H1 (cell line): ENCODE measurements around the gene MAP1B. TPM values are rescaled to one million over a fixed set of nuclear protein-coding genes. Genes with fewer than 3 reads are reported as not detected.
A peak's percentile ranks its signal among the peaks of the same experiment; 100 is the strongest.

Source experiments
- CTCF ChIA-PET: fragments of 300-600 bp; sonication (Branson Sonifier 250); formaldehyde crosslinking; loops from one replicate; lab custom pipeline; 2021; ENCODE audit not compliant: partially characterized antibody; lab: Charles Lee
- POLR2A ChIA-PET: fragments of 300-600 bp; sonication (Branson Sonifier 250); formaldehyde crosslinking; loops from one replicate; lab custom pipeline; 2021; ENCODE audit warnings: inconsistent platforms; ENCODE audit not compliant: partially characterized antibody; lab: Charles Lee
- DNase-seq, 2 experiments: peaks; one replicate each; pipeline versions ENCODE4 v3.0.0 to v3.0.0-alpha.2; 2010 to 2022; ENCODE audit warnings: low spot score in 2 of 2, low read depth in 1 of 2, mixed read lengths in 1 of 2
- FAIRE-seq: peaks from 2 replicates; lab custom pipeline; 2011; peaks lifted over from hg19 to GRCh38; lab: Jason Lieb, UNC
- H2AFZ ChIP-seq: 2 replicates; pipeline ENCODE4 v1.8.1; 2012; ENCODE audit warnings: low read length, inconsistent platforms
- H2AK5ac ChIP-seq: 2 replicates; pipeline ENCODE4 v1.6.1; 2013; ENCODE audit warnings: low read depth, low read length
- H2BK120ac ChIP-seq: replicated peaks from 2 replicates; pipeline ENCODE3; 2013; ENCODE audit warnings: low read depth, low read length, inconsistent platforms
- H2BK12ac ChIP-seq: 2 replicates; pipeline ENCODE4 v1.6.1; 2013; ENCODE audit warnings: low read depth, low read length
- H2BK15ac ChIP-seq: 2 replicates; pipeline ENCODE4 v1.6.1; 2013; ENCODE audit warnings: low read length
- H2BK20ac ChIP-seq: 2 replicates; pipeline ENCODE4 v1.6.1; 2013; ENCODE audit warnings: low read length
- H2BK5ac ChIP-seq: 2 replicates; pipeline ENCODE4 v1.6.1; 2013; ENCODE audit warnings: low read depth, low read length
- H3K14ac ChIP-seq: 2 replicates; pipeline ENCODE4 v1.6.1; 2013; ENCODE audit warnings: inconsistent platforms; ENCODE audit not compliant: insufficient read length
- H3K18ac ChIP-seq: 2 replicates; pipeline ENCODE4 v1.6.1; 2013; ENCODE audit warnings: low read length; ENCODE audit errors: extremely low read depth
- H3K23ac ChIP-seq: 2 replicates; pipeline ENCODE4 v1.6.1; 2013; ENCODE audit warnings: inconsistent platforms; ENCODE audit not compliant: insufficient read length
- H3K23me2 ChIP-seq: 2 replicates; pipeline ENCODE4 v1.6.1; 2013; ENCODE audit warnings: low read depth, low read length
- H3K27ac ChIP-seq: 2 replicates; pipeline ENCODE4 v1.6.1; 2011; ENCODE audit warnings: low read depth, low read length, inconsistent platforms
- H3K27me3 ChIP-seq, 4 experiments: replicated peaks in 1 of 4; 1 replicate in 1 of 4; 2 replicates in 3 of 4; pipeline versions ENCODE4 v1.6.1 to v1.8.1; 2011 to 2013; ENCODE audit warnings: low read length in 3 of 4, mild to moderate bottlenecking in 3 of 4, inconsistent platforms in 2 of 4, mixed read lengths in 2 of 4, moderate library complexity in 1 of 4; ENCODE audit not compliant: control insufficient read depth in 3 of 4, insufficient read depth in 3 of 4; ENCODE audit errors: extremely low read depth in 1 of 4
- H3K36me3 ChIP-seq, 4 experiments: 2 replicates each; pipeline versions ENCODE4 v1.6.1 to v1.8.1; 2011 to 2013; ENCODE audit warnings: mild to moderate bottlenecking in 4 of 4, low read length in 3 of 4, moderate library complexity in 2 of 4, control low read depth in 1 of 4, inconsistent platforms in 1 of 4; ENCODE audit not compliant: insufficient read depth in 4 of 4, control insufficient read depth in 2 of 4
- H3K4ac ChIP-seq: replicated peaks from 2 replicates; pipeline ENCODE3; 2013; ENCODE audit warnings: low read length, low read depth, mixed read lengths, inconsistent platforms; ENCODE audit not compliant: insufficient read length
- H3K4me1 ChIP-seq, 4 experiments: replicated peaks in 1 of 4; 1 replicate in 1 of 4; 2 replicates in 3 of 4; pipeline versions ENCODE4 v1.6.1 to v1.8.1; 2011 to 2013; ENCODE audit warnings: low read length in 3 of 4, inconsistent platforms in 2 of 4, mixed read lengths in 1 of 4; ENCODE audit not compliant: insufficient read depth in 4 of 4, control insufficient read depth in 3 of 4
- H3K4me2 ChIP-seq, 2 experiments: 2 replicates each; pipeline versions ENCODE4 v1.6.1 to v1.8.1; 2011 to 2013; ENCODE audit warnings: low read depth in 2 of 2, low read length in 2 of 2, control low read depth in 1 of 2, inconsistent platforms in 1 of 2, mild to moderate bottlenecking in 1 of 2; ENCODE audit not compliant: insufficient read depth in 1 of 2
- H3K4me3 ChIP-seq, 4 experiments: fragments of 200-600, 300-600 bp in 1 of 4; sonication (generic), shearing (Covaris generic), sonication (Bioruptor Twin) in 1 of 4; 2 replicates each; pipeline versions ENCODE4 v1.5.1 to v1.8.1; 2011 to 2016; ENCODE audit warnings: low read length in 4 of 4, low read depth in 3 of 4, control low read depth in 2 of 4, inconsistent platforms in 2 of 4, mild to moderate bottlenecking in 2 of 4, mixed read lengths in 1 of 4, moderate library complexity in 1 of 4; ENCODE audit not compliant: insufficient read depth in 2 of 4; ENCODE audit errors: extremely low read depth in 1 of 4
- H3K56ac ChIP-seq: replicated peaks from 2 replicates; pipeline ENCODE3; 2013; ENCODE audit warnings: low read depth, mild to moderate bottlenecking, mixed read lengths, low read length, inconsistent platforms; ENCODE audit not compliant: insufficient read length
- H3K79me1 ChIP-seq: 2 replicates; pipeline ENCODE4 v1.6.1; 2013; ENCODE audit warnings: low read depth, low read length, control low read depth
- H3K79me2 ChIP-seq, 2 experiments: 2 replicates each; pipeline versions ENCODE4 v1.6.1 to v1.8.1; 2012 to 2013; ENCODE audit warnings: low read length in 2 of 2, mild to moderate bottlenecking in 2 of 2, inconsistent platforms in 1 of 2; ENCODE audit not compliant: insufficient read depth in 2 of 2, control insufficient read depth in 1 of 2
- H3K9ac ChIP-seq, 4 experiments: replicated peaks in 1 of 4; 1 replicate in 1 of 4; 2 replicates in 3 of 4; pipeline versions ENCODE4 v1.6.1 to v1.8.1; 2011 to 2013; ENCODE audit warnings: low read depth in 3 of 4, low read length in 3 of 4, control low read depth in 2 of 4, mild to moderate bottlenecking in 2 of 4, moderate library complexity in 2 of 4, inconsistent platforms in 1 of 4; ENCODE audit errors: extremely low read depth in 1 of 4
- H3K9me3 ChIP-seq, 2 experiments: 2 replicates each; pipeline versions ENCODE4 v1.6.1 to v1.8.1; 2012 to 2013; ENCODE audit warnings: mild to moderate bottlenecking in 2 of 2, moderate library complexity in 2 of 2, control low read depth in 1 of 2, inconsistent platforms in 1 of 2, low read depth in 1 of 2, low read length in 1 of 2, mixed read lengths in 1 of 2; ENCODE audit not compliant: insufficient read depth in 2 of 2
- H4K20me1 ChIP-seq, 2 experiments: replicated peaks in 1 of 2; 2 replicates each; pipeline versions ENCODE3 to v1.8.1; 2011 to 2013; ENCODE audit warnings: inconsistent platforms in 2 of 2, low read length in 2 of 2, mild to moderate bottlenecking in 1 of 2; ENCODE audit not compliant: insufficient read depth in 2 of 2, control insufficient read depth in 1 of 2
- H4K5ac ChIP-seq: 2 replicates; pipeline ENCODE4 v1.6.1; 2013; ENCODE audit warnings: low read length, low read depth, mixed read lengths, inconsistent platforms; ENCODE audit not compliant: insufficient read length
- H4K8ac ChIP-seq: 2 replicates; pipeline ENCODE4 v1.8.0; 2013; ENCODE audit warnings: mild to moderate bottlenecking, moderate library complexity, low read length, inconsistent platforms; ENCODE audit not compliant: insufficient read depth; ENCODE audit errors: extremely low read depth
- H4K91ac ChIP-seq: replicated peaks from 2 replicates; pipeline ENCODE3; 2013; ENCODE audit warnings: low read length, mixed read lengths, inconsistent platforms; ENCODE audit not compliant: insufficient read length
- ASH2L ChIP-seq: fragments of 200-600, 300-600 bp; sonication (generic); IDR thresholded peaks from one replicate; pipeline ENCODE4 v1.7.1; 2017; ENCODE audit warnings: low read length
- CBX8 ChIP-seq: fragments of 300-800, 300-1000 bp; sonication (generic); IDR thresholded peaks from 2 replicates; pipeline ENCODE4 v1.7.1; 2016; ENCODE audit warnings: low read depth, low read length, borderline replicate concordance
- SP1 ChIP-seq: IDR thresholded peaks from 2 replicates; pipeline ENCODE4 v1.6.1; 2011; ENCODE audit warnings: low read depth, low read length
- SRF ChIP-seq: IDR thresholded peaks from 2 replicates; pipeline ENCODE4 v1.6.1; 2011; ENCODE audit warnings: mild to moderate bottlenecking, low read depth, low read length, moderate library complexity
- WGBS, 2 experiments: shearing (Covaris generic) in 1 of 2; methylation state at CpG; one replicate each; pipeline versions ENCODE4 v1.1.6 to v1.1.7; 2013 to 2015; ENCODE audit warnings: low lambda C conversion rate in 2 of 2, mixed read lengths in 2 of 2, inconsistent platforms in 1 of 2, low coverage in 1 of 2, missing lambda C conversion rate in 1 of 2; ENCODE audit not compliant: insufficient replicate concordance in 2 of 2, insufficient coverage in 1 of 2, insufficient read length in 1 of 2; ENCODE audit errors: extremely low coverage in 1 of 2, missing lambda C conversion rate in 1 of 2; 5-methylcytosine and 5-hydroxymethylcytosine counted together
- polyA plus RNA-seq, 7 experiments: library from polyadenylated mRNA; depleted of rRNA in 3 of 7; stranded (reverse) in 5 of 7; unstranded in 2 of 7; fragments of >200 nt in 5 of 7; fragments of 200-250 nt in 2 of 7; gene quantifications; 1 replicate in 5 of 7; 2 replicates in 1 of 7; 4 replicates in 1 of 7; pipeline versions ENCODE4 v1.2.1 to v1.2.3, GENCODE V29; 2011 to 2013; ENCODE audit warnings: missing spikeins in 2 of 7, mixed read lengths in 2 of 7
- total RNA-seq: library from RNA; stranded (reverse); fragmentation: NEBNext Ultra II Directional; extraction: Animal tissue kit (Norgen Biotek cat#: 25700); gene quantifications from 2 replicates; pipeline ENCODE4 v1.2.1, GENCODE V29; 2021

MAP1B gene
- total and polyA plus RNA-seq, 2 of the 8 experiments (the other 6 are each of a cell fraction or from before 2014, with no cell fraction given): 24.5 to 120 TPM

DNA sequence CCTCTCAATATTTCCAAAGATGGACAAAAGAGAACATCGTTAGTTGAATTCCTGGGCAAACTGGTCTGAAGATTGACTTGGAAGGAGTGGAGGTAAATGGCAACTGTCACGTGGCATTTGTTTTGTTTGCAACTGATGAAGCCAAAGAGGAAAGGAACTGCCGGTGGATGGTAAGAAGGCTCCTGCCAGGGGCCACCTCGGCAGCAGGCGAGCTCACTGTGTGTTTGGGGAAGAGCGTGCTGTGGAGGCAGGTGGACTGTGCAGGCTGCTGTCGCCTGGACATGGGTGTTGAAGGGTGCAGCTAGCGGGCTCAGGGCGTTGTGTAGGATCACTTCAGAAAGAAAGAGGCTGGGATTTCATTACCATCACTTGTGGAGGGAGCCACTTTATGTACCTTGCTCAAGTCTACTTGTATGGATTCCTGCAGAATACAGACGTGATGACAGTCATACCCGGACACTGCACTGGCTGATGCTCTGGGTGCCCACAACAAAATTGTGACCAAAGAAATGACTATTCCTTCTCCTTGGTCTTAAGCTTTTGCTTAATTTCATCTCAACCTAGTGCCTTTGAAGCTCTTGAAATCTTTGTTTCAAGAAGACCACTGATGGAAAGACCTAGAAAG is 72.7 kb downstream of the MAP1B start:
- Histone ChIP-seq H3K4me1 (peaks cover 2 to 16% (median 8%) of the 10 kb centered on the region in 4 experiments), H2BK120ac (no peak overlapping the region), H4K20me1 (peaks cover 1 to 3% of the 10 kb centered on the region in 2 experiments), H2BK20ac (no peak overlapping the region)
- TF ChIP-seq SRF: no peak
- no peak for TF ChIP-seq SP1
- TF ChIP-seq ASH2L: no peak
- no peak for TF ChIP-seq CBX8
- TF ChIP-seq, all 59 proteins: peak for 0
- Histone ChIP-seq H3K9ac (no peak overlapping the region), H3K18ac (no peak overlapping the region; the same call in 1 of the 2 replicates), H3K56ac (no peak overlapping the region), H3K9me3 (no peaks in the 10 kb centered on the region), H2AK5ac (0 out of 2 replicates have a peak overlapping the region, but pooled peaks have one; percentile 9), H3K14ac (no peak overlapping the region), H3K79me1 (no peaks in the 10 kb centered on the region; the same call in 1 of the 2 replicates), H3K23me2 (no peaks in the 10 kb centered on the region), H2BK12ac (no peak overlapping the region), H3K27ac (no peak overlapping the region), H4K5ac (no peak overlapping the region), H3K27me3 (no peaks in the 10 kb centered on the region), H2AFZ (no peak overlapping the region), H4K8ac (no peak overlapping the region), H4K91ac (no peak overlapping the region), H3K4me2 (no peak overlapping the region), H3K23ac (no peak overlapping the region), H2BK5ac (0 out of 2 replicates have a peak overlapping the region, but pooled peaks have one; percentile 37), H3K4me3 (no peak overlapping the region), H3K36me3 (peaks cover 2 to 16% (median 11%) of the 10 kb centered on the region in 4 experiments), H2BK15ac (0 out of 2 replicates have a peak overlapping the region, but pooled peaks have one; percentile 13), H3K4ac (no peak overlapping the region), H3K79me2 (peaks cover 0 to 8% of the 10 kb centered on the region in 2 experiments; a peak in 1 of 4 replicates)
- ChIA-PET CTCF (interaction anchor here (1.0 kb wide), 1 partner anchor 10 kb away, joined by 3 read pairs; no protein-coding TSS in a partner anchor), POLR2A (interaction anchor here (1.4 to 3.3 kb wide), 2 partner anchors 13 to 32 kb away, joined by 3 to 12 read pairs; no protein-coding TSS in a partner anchor)
- FAIRE-seq (no peak), DNase-seq (no peak)
- whole genome bisulfite sequencing, 2 experiments: 94% methylated on average over 11 of the region's 11 CpGs; no CpG with 5 or more reads in 1 of the 2 experiments
